Activated naive CD8-positive, alpha-beta T cell treated with anti-CD3 and anti-CD28 coated beads, Interleukin-2, amount 50 U/mL, for 24 hours (primary cell): Measurements from ENCODE around the gene SEC22C.
A peak's percentile ranks its signal among the peaks of the same experiment; 100 is the strongest.

Experiments used
- ATAC-seq: fragments of 150-1000 bp; cut with Tn5 transposase; one replicate; pipeline ENCODE4 v1.10.0; 2021
- DNase-seq: peaks from one replicate; pipeline ENCODE4 v3.0.0; 2021
- H3K27ac Mint-ChIP-seq: one replicate; pipeline ENCODE4 v1.8.0; 2021; ENCODE audit warnings: mild to moderate bottlenecking, mixed read lengths
- H3K27me3 Mint-ChIP-seq: one replicate; pipeline ENCODE4 v1.8.0; 2021; ENCODE audit warnings: mixed read lengths
- H3K36me3 Mint-ChIP-seq: one replicate; pipeline ENCODE4 v1.8.0; 2021; ENCODE audit warnings: low read depth, mixed read lengths
- H3K4me1 Mint-ChIP-seq: one replicate; pipeline ENCODE4 v1.8.0; 2021; ENCODE audit warnings: mixed read lengths
- H3K4me3 Mint-ChIP-seq: one replicate; pipeline ENCODE4 v1.8.0; 2021; ENCODE audit warnings: mild to moderate bottlenecking, moderate library complexity, mixed read lengths
- H3K9me3 Mint-ChIP-seq: one replicate; pipeline ENCODE4 v1.8.0; 2021; ENCODE audit warnings: mixed read lengths

SEC22C gene

GRCh38 chr3:42505128-42505848, 76.5 kb downstream of the SEC22C start:
- no peak overlapping the region for H3K27ac Mint-ChIP-seq

GRCh38 chr3:42504334-42505127, 77.2 kb downstream of the SEC22C start:
- H3K27ac Mint-ChIP-seq = no peak overlapping the region
- H3K4me1 Mint-ChIP-seq = peaks cover 40% of the 10 kb centered on the region
- ATAC-seq (no peak), DNase-seq (no peak)
- H3K9me3 Mint-ChIP-seq = no peaks in the 10 kb centered on the region
- peaks cover 17% of the 10 kb centered on the region for H3K27me3 Mint-ChIP-seq
- no peaks in the 10 kb centered on the region for H3K36me3 Mint-ChIP-seq
- no peak overlapping the region for H3K4me3 Mint-ChIP-seq

More at GRCh38 chr3:42505128-42505848, 76.5 kb downstream of the SEC22C start:
- H3K9me3 Mint-ChIP-seq = no peaks in the 10 kb centered on the region
- H3K27me3 Mint-ChIP-seq = peaks cover 12% of the 10 kb centered on the region
- no peak for DNase-seq
- no peak overlapping the region for H3K4me3 Mint-ChIP-seq
- ATAC-seq = no peak
- no peaks in the 10 kb centered on the region for H3K36me3 Mint-ChIP-seq
- peaks cover 40% of the 10 kb centered on the region for H3K4me1 Mint-ChIP-seq

GRCh38 chr3:42503957-42504333, 77.8 kb downstream of the SEC22C start:
- Mint-ChIP-seq H3K27me3 (peaks cover 21% of the 10 kb centered on the region), H3K36me3 (no peaks in the 10 kb centered on the region), H3K4me1 (peaks cover 40% of the 10 kb centered on the region), H3K4me3 (no peak overlapping the region), H3K27ac (no peak overlapping the region), H3K9me3 (no peaks in the 10 kb centered on the region)
- ATAC-seq = no peak
- no peak for DNase-seq

GRCh38 chr3:42503251-42503924, 78.4 kb downstream of the SEC22C start:
- Mint-ChIP-seq H3K27me3 (peaks cover 21% of the 10 kb centered on the region), H3K36me3 (no peaks in the 10 kb centered on the region), H3K9me3 (no peaks in the 10 kb centered on the region), H3K27ac (peak overlapping the region; percentile 49), H3K4me3 (peak overlapping the region; percentile 76), H3K4me1 (peaks cover 37% of the 10 kb centered on the region)
- DNase-seq (no peak), ATAC-seq (no peak)

GRCh38 chr3:42502429-42503250, 79.1 kb downstream of the SEC22C start, which contains the start of gene VIPR1:
Gene VIPR1, plus strand, starts transcription at chr3:42502643. Its CDS starts 93 bp downstream, at chr3:42502736.
- ATAC-seq = peak; percentile 94
- peak within 1 kb of the TSS; percentile 49 for H3K27ac Mint-ChIP-seq

GRCh38 chr3:42501681-42502428, 79.9 kb downstream of the SEC22C start:
- DNase-seq (peak; percentile 69), ATAC-seq (peak; percentile 63)
- H3K4me3 Mint-ChIP-seq = peak overlapping the region; percentile 88
- no peaks in the 10 kb centered on the region for H3K9me3 Mint-ChIP-seq
- H3K27ac Mint-ChIP-seq = no peak overlapping the region
- no peaks in the 10 kb centered on the region for H3K36me3 Mint-ChIP-seq
- H3K4me1 Mint-ChIP-seq = peaks cover 24% of the 10 kb centered on the region
- H3K27me3 Mint-ChIP-seq = peaks cover 23% of the 10 kb centered on the region

More at GRCh38 chr3:42502429-42503250, 79.1 kb downstream of the SEC22C start, which contains the start of gene VIPR1:
- H3K9me3 Mint-ChIP-seq = no peaks in the 10 kb centered on the region
- peaks cover 21% of the 10 kb centered on the region for H3K27me3 Mint-ChIP-seq
- DNase-seq = peak; percentile 91
- peak within 1 kb of the TSS; percentile 88 for H3K4me3 Mint-ChIP-seq
- no peaks in the 10 kb centered on the region for H3K36me3 Mint-ChIP-seq
- peaks cover 32% of the 10 kb centered on the region for H3K4me1 Mint-ChIP-seq

GRCh38 chr3:42501321-42501680, 80.5 kb downstream of the SEC22C start:
- Mint-ChIP-seq H3K36me3 (no peaks in the 10 kb centered on the region), H3K4me3 (peak overlapping the region; percentile 88), H3K9me3 (no peaks in the 10 kb centered on the region), H3K27ac (no peak overlapping the region), H3K4me1 (peaks cover 18% of the 10 kb centered on the region), H3K27me3 (peaks cover 23% of the 10 kb centered on the region)
- ATAC-seq (no peak), DNase-seq (no peak)

- ATAC-seq (no peak), DNase-seq (no peak)
- H3K27me3 Mint-ChIP-seq = peaks cover 23% of the 10 kb centered on the region
- H3K36me3 Mint-ChIP-seq = no peaks in the 10 kb centered on the region
- no peaks in the 10 kb centered on the region for H3K9me3 Mint-ChIP-seq
- H3K4me1 Mint-ChIP-seq = peaks cover 18% of the 10 kb centered on the region
- H3K27ac Mint-ChIP-seq = no peak overlapping the region
- H3K4me3 Mint-ChIP-seq = peak overlapping the region; percentile 41
These were observed 80.9 kb downstream of the SEC22C start for GRCh38 chr3:42500909-42501308.

GRCh38 chr3:42500091-42500490, 81.7 kb downstream of the SEC22C start:
- peaks cover 23% of the 10 kb centered on the region for H3K27me3 Mint-ChIP-seq
- ATAC-seq (no peak), DNase-seq (no peak)
- H3K36me3 Mint-ChIP-seq = no peaks in the 10 kb centered on the region
- no peaks in the 10 kb centered on the region for H3K9me3 Mint-ChIP-seq
- H3K27ac Mint-ChIP-seq = no peak overlapping the region
- peaks cover 18% of the 10 kb centered on the region for H3K4me1 Mint-ChIP-seq
- H3K4me3 Mint-ChIP-seq = no peak overlapping the region

- no peaks in the 10 kb centered on the region for H3K36me3 Mint-ChIP-seq
- no peak for ATAC-seq
- H3K9me3 Mint-ChIP-seq = no peaks in the 10 kb centered on the region
- H3K4me1 Mint-ChIP-seq = peaks cover 18% of the 10 kb centered on the region
- DNase-seq = no peak
- H3K4me3 Mint-ChIP-seq = no peak overlapping the region
- no peak overlapping the region for H3K27ac Mint-ChIP-seq
- peaks cover 23% of the 10 kb centered on the region for H3K27me3 Mint-ChIP-seq
These were observed 82.3 kb downstream of the SEC22C start for GRCh38 chr3:42499478-42499871.

GRCh38 chr3:42498791-42499477, 82.8 kb downstream of the SEC22C start:
- Mint-ChIP-seq H3K4me3 (no peak overlapping the region), H3K4me1 (peaks cover 18% of the 10 kb centered on the region), H3K27ac (no peak overlapping the region), H3K36me3 (no peaks in the 10 kb centered on the region), H3K27me3 (peaks cover 23% of the 10 kb centered on the region), H3K9me3 (no peaks in the 10 kb centered on the region)
- ATAC-seq (no peak), DNase-seq (no peak)

- ATAC-seq (no peak), DNase-seq (no peak)
- H3K4me1 Mint-ChIP-seq = peaks cover 13% of the 10 kb centered on the region
- H3K36me3 Mint-ChIP-seq = no peaks in the 10 kb centered on the region
- H3K27me3 Mint-ChIP-seq = peaks cover 23% of the 10 kb centered on the region
- no peak overlapping the region for H3K4me3 Mint-ChIP-seq
- H3K9me3 Mint-ChIP-seq = no peaks in the 10 kb centered on the region
- H3K27ac Mint-ChIP-seq = no peak overlapping the region
These were observed 83.7 kb downstream of the SEC22C start for GRCh38 chr3:42498034-42498433.
